Mesodermal cell (in vitro differentiated cells): ENCODE data around the gene OR9K2.

ENCODE experiments used
- H3K27ac ChIP-seq: 2 replicates; pipeline ENCODE4 v1.7.0; 2013; ENCODE audit warnings: mild to moderate bottlenecking, low read depth, low read length, moderate library complexity; ENCODE audit not compliant: severe bottlenecking
- H3K36me3 ChIP-seq: 2 replicates; pipeline ENCODE4 v1.7.1; 2013; ENCODE audit warnings: mild to moderate bottlenecking, low read length, moderate library complexity; ENCODE audit not compliant: control insufficient read depth, insufficient read depth
- H3K4me1 ChIP-seq: one replicate; pipeline ENCODE4 v1.7.1; 2013; ENCODE audit warnings: mild to moderate bottlenecking, low read length; ENCODE audit not compliant: insufficient read depth, control insufficient read depth, poor library complexity, severe bottlenecking
- H3K4me3 ChIP-seq: 2 replicates; pipeline ENCODE4 v1.7.0; 2013; ENCODE audit warnings: low read length, control low read depth, mild to moderate bottlenecking; ENCODE audit not compliant: insufficient read depth, poor library complexity, severe bottlenecking; ENCODE audit errors: extremely low read depth
- H3K9me3 ChIP-seq: 2 replicates; pipeline ENCODE4 v1.7.1; 2013; ENCODE audit warnings: mild to moderate bottlenecking, low read length, moderate library complexity; ENCODE audit not compliant: control insufficient read depth
- WGBS, 2 experiments: methylation state at CpG; one replicate each; pipeline ENCODE4 v1.1.5; 2013; ENCODE audit warnings: missing lambda C conversion rate in 2 of 2; ENCODE audit not compliant: insufficient coverage in 2 of 2; 5-methylcytosine and 5-hydroxymethylcytosine counted together

OR9K2 gene

DNA sequence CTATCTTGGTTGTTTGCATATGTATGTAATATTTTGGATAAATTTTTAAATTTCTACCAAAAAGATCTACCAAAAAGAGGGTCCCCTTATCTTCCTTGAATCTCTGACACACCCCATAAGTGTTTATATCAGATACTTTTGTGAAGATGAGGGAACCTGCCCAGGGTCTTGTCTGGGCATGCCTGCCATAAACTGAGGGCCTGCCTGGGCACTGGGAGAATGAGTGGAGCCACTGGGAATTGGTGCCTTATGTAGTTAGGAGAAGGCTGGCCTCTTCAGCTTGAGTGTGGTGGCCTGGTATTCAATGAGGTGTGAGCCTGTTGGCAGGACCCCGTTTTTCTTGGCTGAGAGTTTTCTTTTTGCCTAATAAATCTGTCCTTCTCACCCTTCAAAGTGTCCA is 46.5 kb downstream of the OR9K2 start:
- Histone ChIP-seq H3K4me1 (no peaks in the 10 kb centered on the region), H3K9me3 (no peaks in the 10 kb centered on the region), H3K4me3 (no peak overlapping the region), H3K27ac (no peak overlapping the region), H3K36me3 (no peaks in the 10 kb centered on the region)
- no CpG with 5 or more reads among the region's 1 CpG for WGBS, 2 experiments

- H3K36me3 ChIP-seq, result no peaks in the 10 kb centered on the region
- no peak overlapping the region for H3K4me3 ChIP-seq
- H3K4me1 ChIP-seq, result no peaks in the 10 kb centered on the region
- WGBS, 2 experiments, result no CpG with 5 or more reads among the region's 2 CpGs
- H3K27ac ChIP-seq, result no peak overlapping the region
- H3K9me3 ChIP-seq, result no peaks in the 10 kb centered on the region
These were observed 47.2 kb downstream of the OR9K2 start for GRCh38 chr12:55173456-55173855.
